Cardiac muscle cell (in vitro differentiated cells and primary cell): ENCODE measurements around the gene TAF5L. TPM values are rescaled to one million over a fixed set of nuclear protein-coding genes. Genes with fewer than 3 reads are reported as not detected.

ENCODE experiments used
- DNase-seq, 2 donors: peaks; one replicate each; pipeline versions ENCODE4 v3.0.0 to v3.0.0-alpha.2; 2010 to 2017; ENCODE audit warnings: low read depth in 1 of 2, low spot score in 1 of 2
- H3K27ac ChIP-seq: fragments of 200-600 bp; sonication (generic); 2 replicates; pipeline ENCODE4 v1.5.1; 2016
- H3K27me3 ChIP-seq: fragments of 200-600 bp; sonication (generic); 2 replicates; pipeline ENCODE4 v1.6.0; 2016; ENCODE audit warnings: control low read depth
- H3K36me3 ChIP-seq: fragments of 200-600 bp; sonication (generic); 2 replicates; pipeline ENCODE4 v1.5.1; 2016; ENCODE audit warnings: control low read depth
- H3K4me1 ChIP-seq: fragments of 200-600 bp; sonication (generic); 2 replicates; pipeline ENCODE4 v1.8.1; 2017; ENCODE audit warnings: low read depth, mild to moderate bottlenecking, mixed run types
- H3K4me3 ChIP-seq: fragments of 200-600 bp; sonication (generic); 2 replicates; pipeline ENCODE4 v1.5.1; 2016; ENCODE audit warnings: mild to moderate bottlenecking
- H3K9me3 ChIP-seq: fragments of 200-600 bp; sonication (generic); 2 replicates; pipeline ENCODE4 v1.5.1; 2017; ENCODE audit warnings: low read depth, mild to moderate bottlenecking, control low read depth
- polyA plus RNA-seq: library from polyadenylated mRNA; unstranded; fragments of >200 nt; fragmentation: Nextera tagmentation; extraction: Ambion mirVana; gene quantifications from 2 replicates; pipeline ENCODE4 v1.2.1, GENCODE V29; 2016
- total RNA-seq: library from RNA; depleted of rRNA; stranded (reverse); fragments of >200 nt; gene quantifications from 2 replicates; pipeline ENCODE4 v1.2.3, GENCODE V29; 2016
- TF ChIP-seq, protein P1 (sequence below): IDR thresholded peaks from 2 replicates; pipeline ENCODE4 v1.5.1; 2012; ENCODE audit warnings: low read depth, mild to moderate bottlenecking, low read length

TAF5L gene
- total and polyA plus RNA-seq, 2 experiments from 2014 or later = 2.5 to 9.6 TPM

DNA sequence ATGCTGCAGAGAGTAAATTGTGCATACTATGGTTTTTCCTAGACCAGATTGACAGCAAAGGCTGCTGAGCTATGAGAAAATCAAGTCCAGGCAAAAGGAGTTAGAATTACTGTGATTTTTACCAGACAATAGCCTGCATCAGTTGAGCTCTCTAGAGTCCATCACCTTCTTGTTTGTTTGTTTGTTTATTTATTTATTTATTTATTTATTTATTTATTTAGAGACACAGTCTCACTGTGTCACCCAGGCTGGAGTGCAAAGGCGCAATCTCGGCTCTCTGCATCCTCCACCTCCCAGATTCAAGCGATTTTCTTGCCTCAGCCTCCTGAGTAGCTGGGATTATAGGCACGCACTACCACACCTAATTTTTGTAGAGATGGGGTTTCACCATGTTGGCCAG is 43.2 kb downstream of the TAF5L start:
- Histone ChIP-seq H3K4me3 (no peak overlapping the region), H3K36me3 (no peaks in the 10 kb centered on the region), H3K9me3 (no peaks in the 10 kb centered on the region), H3K27me3 (no peaks in the 10 kb centered on the region), H3K27ac (no peak overlapping the region), H3K4me1 (peaks cover 9% of the 10 kb centered on the region)
- DNase-seq = no peak
- TF ChIP-seq, protein P1, sequence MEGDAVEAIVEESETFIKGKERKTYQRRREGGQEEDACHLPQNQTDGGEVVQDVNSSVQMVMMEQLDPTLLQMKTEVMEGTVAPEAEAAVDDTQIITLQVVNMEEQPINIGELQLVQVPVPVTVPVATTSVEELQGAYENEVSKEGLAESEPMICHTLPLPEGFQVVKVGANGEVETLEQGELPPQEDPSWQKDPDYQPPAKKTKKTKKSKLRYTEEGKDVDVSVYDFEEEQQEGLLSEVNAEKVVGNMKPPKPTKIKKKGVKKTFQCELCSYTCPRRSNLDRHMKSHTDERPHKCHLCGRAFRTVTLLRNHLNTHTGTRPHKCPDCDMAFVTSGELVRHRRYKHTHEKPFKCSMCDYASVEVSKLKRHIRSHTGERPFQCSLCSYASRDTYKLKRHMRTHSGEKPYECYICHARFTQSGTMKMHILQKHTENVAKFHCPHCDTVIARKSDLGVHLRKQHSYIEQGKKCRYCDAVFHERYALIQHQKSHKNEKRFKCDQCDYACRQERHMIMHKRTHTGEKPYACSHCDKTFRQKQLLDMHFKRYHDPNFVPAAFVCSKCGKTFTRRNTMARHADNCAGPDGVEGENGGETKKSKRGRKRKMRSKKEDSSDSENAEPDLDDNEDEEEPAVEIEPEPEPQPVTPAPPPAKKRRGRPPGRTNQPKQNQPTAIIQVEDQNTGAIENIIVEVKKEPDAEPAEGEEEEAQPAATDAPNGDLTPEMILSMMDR = no peak

DNA sequence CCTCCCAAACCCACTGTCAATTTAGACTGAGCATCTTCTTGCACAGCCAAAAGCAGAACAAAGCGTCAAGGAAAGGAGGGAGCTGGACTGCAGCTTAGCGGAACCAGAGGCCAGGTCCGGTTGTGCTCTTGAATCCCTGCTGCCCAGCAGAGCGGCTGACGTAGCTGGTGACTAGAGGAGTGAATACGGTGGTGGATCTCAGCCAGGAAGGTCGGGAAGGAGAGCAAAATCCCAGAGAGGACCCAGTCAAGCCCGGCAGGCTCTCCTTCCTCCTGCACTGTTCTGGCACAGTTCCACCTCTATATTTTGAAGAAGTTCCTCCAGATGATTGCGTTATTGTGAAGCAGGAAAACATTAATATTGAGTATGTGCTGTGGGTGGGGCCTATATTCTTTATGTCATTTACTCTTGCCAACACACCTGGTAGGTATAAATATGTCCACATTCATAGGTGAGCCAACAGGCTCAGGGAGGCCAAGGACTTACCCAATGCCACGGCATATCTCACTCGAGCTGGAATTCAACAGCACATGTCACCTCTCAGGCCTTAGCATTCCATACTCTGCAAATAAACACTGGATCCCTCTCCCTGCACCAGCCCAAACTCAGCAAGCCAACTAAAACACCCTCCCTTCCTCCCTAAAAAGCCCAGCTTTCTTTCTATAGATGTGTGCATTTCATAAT is 43.8 kb downstream of the TAF5L start:
- no peaks in the 10 kb centered on the region for H3K9me3 ChIP-seq
- peak; percentile 22 to 29 for DNase-seq
- TF ChIP-seq, protein P1 = no peak
- no peaks in the 10 kb centered on the region for H3K36me3 ChIP-seq
- H3K4me1 ChIP-seq = peaks cover 9% of the 10 kb centered on the region
- H3K4me3 ChIP-seq = no peak overlapping the region
- H3K27me3 ChIP-seq = no peaks in the 10 kb centered on the region
- no peak overlapping the region for H3K27ac ChIP-seq

DNA sequence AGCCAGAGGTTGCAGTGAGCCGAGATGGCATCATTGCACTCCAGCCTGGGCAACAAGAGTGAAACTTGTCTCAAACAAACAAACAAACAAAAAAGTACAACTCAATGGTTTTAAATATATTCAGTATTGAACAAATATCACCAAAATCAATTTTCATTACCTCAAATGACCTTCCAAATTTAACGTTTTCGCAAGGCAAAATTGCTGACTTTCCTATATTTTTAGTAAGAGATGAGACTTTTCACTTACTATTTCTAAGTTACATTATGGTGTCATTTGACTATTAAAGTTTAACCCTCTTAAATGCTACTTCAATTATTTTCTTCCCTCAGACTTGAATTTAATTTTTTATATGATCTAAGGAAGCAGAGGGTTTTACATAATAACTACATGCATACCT is 44.4 kb downstream of the TAF5L start:
- H3K27me3 ChIP-seq = no peaks in the 10 kb centered on the region
- H3K4me1 ChIP-seq = peaks cover 9% of the 10 kb centered on the region
- no peaks in the 10 kb centered on the region for H3K36me3 ChIP-seq
- TF ChIP-seq, protein P1 = no peak
- no peaks in the 10 kb centered on the region for H3K9me3 ChIP-seq
- H3K27ac ChIP-seq = no peak overlapping the region
- no peak for DNase-seq
- H3K4me3 ChIP-seq = no peak overlapping the region

DNA sequence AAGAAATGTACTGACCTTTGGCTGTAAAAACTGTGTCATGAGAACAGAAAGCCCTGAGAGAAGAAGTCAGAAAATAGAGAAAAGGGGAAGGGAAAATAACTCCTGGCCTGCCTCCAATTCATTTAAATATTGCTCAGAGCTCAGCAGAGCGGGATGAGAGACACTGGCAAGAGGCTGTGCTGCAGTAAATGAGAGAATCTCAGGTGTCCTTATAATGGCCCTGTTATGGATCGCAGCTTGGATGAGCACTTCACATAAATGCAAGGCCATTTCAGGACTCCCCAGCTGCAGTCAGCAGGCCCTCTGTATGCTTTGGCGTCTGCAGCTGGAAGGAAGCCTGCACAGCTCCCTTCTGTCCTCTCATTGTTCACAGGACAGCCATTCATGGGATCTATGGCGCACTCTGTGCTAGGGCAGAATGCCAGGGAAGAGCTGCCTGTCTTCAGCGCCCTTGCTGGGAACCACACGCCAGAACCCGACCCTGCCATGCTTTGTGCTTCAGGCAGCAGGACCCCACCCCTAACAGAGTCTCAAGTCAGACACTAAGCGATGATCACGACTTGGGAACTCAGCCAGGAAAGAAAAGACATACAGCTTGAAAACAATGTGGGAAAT is 46.8 kb downstream of the TAF5L start:
- H3K36me3 ChIP-seq = no peaks in the 10 kb centered on the region
- H3K4me1 ChIP-seq = peaks cover 9% of the 10 kb centered on the region
- no peak overlapping the region for H3K4me3 ChIP-seq
- TF ChIP-seq, protein P1 = no peak
- H3K27ac ChIP-seq = no peak overlapping the region
- peak in 1 of 2 donors; percentile 60 for DNase-seq
- no peaks in the 10 kb centered on the region for H3K9me3 ChIP-seq
- H3K27me3 ChIP-seq = no peaks in the 10 kb centered on the region

DNA sequence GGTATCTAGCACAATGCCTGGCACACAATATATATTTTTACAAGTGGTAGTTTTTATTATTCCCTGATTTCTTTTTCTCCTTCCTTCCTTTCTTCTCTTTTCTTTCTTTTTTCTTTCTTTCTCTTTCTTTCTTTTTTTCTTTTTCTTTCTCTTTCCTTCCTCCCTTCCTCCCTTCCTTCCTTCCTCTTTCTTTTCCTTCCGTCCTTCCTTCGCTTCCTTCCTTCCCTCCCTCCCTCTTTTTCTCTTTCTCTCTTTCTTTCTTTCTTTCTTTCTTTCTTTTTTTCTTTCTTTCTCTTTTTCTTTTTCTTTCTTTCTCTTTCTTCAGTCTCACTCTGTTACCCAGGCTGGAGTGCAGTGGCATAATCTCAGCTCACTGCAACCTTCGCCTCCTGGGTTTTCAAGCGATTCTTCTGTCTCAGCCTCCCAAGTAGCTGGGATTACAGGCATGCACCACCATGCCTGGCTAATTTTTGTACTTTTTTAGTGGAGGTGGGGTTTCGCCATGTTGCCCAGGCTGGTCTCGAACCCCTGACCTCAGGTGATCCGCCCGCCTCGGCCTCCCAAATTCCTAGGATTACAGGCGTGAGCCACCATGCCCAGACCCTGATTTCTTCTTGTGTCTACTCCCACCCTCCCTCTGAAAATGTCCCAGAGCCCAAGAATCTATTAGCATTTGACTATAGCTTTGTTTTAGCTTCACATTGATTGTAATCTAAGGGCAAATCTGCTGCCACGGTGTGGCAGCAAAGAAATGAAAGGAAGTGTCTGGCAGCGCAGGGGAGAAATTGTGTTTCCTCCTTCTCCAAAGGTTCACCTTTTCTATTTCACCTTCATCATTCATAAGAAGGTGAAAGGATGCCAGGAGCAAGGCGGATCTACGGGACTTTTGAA is 47.5 kb downstream of the TAF5L start:
- DNase-seq = no peak
- TF ChIP-seq, protein P1 = no peak
- Histone ChIP-seq H3K36me3 (no peaks in the 10 kb centered on the region), H3K4me3 (no peak overlapping the region), H3K27me3 (no peaks in the 10 kb centered on the region), H3K4me1 (peaks cover 9% of the 10 kb centered on the region), H3K27ac (no peak overlapping the region), H3K9me3 (no peaks in the 10 kb centered on the region)
